MM.1S (cell line): ENCODE data around the gene EPHB6.

Experiments
- EZH2phosphoT487 ChIP-seq: fragments of 300-600 bp; sonication (generic); IDR thresholded peaks from 2 replicates; pipeline ENCODE4 v1.6.1; 2018; ENCODE audit warnings: antibody characterized with exemption, low read length
- TF ChIP-seq, protein P1 (sequence below): fragments of 300-600 bp; sonication (generic); IDR thresholded peaks from 2 replicates; pipeline ENCODE4 v1.5.1; 2016; ENCODE audit warnings: antibody characterized with exemption, low read length, mixed read lengths

DNA sequence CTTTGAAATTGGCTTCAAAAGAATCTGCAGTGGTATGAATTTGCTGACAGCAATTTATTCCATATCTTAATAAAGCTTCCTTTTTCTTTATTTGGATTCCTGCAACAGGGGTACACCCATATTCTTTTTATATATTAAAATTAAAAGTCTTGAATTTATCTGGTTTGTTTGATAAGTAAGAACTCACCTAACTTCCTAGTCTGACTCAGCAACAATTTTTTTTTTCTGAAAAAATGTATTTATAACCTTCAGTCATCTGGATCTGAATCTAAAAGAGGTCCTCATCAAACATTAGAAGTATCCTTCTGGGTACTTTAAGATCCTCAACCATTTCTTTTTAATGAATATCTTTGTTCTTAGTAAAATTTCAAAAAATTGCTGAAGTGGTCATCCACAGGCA is 4.5 kb downstream of the EPHB6 start:
- TF ChIP-seq, protein P1, sequence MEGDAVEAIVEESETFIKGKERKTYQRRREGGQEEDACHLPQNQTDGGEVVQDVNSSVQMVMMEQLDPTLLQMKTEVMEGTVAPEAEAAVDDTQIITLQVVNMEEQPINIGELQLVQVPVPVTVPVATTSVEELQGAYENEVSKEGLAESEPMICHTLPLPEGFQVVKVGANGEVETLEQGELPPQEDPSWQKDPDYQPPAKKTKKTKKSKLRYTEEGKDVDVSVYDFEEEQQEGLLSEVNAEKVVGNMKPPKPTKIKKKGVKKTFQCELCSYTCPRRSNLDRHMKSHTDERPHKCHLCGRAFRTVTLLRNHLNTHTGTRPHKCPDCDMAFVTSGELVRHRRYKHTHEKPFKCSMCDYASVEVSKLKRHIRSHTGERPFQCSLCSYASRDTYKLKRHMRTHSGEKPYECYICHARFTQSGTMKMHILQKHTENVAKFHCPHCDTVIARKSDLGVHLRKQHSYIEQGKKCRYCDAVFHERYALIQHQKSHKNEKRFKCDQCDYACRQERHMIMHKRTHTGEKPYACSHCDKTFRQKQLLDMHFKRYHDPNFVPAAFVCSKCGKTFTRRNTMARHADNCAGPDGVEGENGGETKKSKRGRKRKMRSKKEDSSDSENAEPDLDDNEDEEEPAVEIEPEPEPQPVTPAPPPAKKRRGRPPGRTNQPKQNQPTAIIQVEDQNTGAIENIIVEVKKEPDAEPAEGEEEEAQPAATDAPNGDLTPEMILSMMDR = no peak
- no peak for TF ChIP-seq EZH2phosphoT487
